ENCODE measurements around the gene TMEM44.

Gene TMEM44

DNA sequence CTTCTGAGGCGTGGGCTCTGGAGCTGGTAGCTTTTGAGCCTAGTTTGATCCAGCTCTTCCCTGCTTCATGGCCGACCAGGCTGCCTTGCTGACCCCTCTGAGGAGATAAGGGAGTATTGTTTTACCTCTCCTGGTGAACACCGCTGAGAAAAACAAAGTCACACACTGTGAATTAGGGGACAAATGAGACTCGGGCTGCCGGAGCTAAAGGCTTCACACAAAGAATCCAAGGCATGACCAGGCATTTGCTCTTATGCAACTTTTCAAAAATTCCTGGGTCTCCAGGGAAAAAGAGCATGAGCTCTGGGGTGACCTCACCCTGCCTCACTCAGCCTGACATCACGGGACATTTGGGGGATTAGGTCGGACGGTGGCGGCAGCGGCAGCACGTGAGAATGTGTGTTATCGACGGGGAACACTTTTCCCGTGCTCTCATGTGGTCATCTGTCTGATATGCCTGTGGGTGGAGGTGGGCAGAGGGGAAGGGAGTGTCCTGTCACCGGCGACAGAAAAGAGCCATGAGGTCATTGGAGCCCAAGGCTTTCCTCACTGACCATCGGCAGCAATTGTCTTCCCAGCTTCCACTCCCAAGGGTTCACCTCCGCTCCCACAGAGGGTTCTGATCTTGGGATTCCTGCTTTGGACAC is 61.0 kb downstream of the TMEM44 start:
- H3K27ac ChIP-seq: no peak overlapping the region
- TF ChIP-seq, protein P1, sequence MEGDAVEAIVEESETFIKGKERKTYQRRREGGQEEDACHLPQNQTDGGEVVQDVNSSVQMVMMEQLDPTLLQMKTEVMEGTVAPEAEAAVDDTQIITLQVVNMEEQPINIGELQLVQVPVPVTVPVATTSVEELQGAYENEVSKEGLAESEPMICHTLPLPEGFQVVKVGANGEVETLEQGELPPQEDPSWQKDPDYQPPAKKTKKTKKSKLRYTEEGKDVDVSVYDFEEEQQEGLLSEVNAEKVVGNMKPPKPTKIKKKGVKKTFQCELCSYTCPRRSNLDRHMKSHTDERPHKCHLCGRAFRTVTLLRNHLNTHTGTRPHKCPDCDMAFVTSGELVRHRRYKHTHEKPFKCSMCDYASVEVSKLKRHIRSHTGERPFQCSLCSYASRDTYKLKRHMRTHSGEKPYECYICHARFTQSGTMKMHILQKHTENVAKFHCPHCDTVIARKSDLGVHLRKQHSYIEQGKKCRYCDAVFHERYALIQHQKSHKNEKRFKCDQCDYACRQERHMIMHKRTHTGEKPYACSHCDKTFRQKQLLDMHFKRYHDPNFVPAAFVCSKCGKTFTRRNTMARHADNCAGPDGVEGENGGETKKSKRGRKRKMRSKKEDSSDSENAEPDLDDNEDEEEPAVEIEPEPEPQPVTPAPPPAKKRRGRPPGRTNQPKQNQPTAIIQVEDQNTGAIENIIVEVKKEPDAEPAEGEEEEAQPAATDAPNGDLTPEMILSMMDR (IDR thresholded peaks at IDR 0.05): no peak
- TF ChIP-seq ZFX (IDR thresholded peaks at IDR 0.05; ENCODE audit: borderline replicate concordance): no peak

DNA sequence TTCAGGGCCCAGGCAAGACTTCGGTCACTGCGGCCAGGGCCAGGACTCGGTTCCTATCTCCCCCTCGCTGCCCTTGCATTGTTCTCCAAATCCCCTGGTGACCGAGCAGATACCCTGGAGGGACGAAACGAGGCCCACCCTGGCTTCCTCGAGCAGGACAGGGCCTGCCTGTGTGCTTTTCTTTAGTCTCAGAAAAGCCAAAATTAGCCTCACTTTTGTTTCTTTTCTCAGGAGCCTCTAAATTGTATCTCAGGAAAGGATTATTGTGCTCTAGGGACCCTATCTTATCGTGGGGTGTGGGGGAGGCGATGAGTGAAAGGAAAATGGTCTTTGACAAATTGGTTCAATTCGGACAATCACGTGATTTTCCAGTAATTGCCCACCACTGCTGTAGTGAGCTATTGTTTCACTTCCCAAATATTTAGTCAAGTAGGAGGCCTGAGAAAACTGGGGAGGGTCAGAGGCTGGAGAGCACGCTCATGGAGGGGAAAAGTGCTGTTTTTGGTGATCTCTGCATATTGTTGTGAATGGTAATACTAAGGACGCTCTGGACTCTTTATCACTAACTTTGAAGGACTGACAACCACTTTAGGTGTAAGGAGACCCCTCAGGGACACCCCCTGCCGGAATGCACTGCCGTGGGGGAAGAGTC is 61.6 kb downstream of the TMEM44 start:
- no peak overlapping the region for H3K27ac ChIP-seq
- TF ChIP-seq ZFX (IDR thresholded peaks at IDR 0.05; ENCODE audit: borderline replicate concordance): no peak
- TF ChIP-seq, protein P1 (IDR thresholded peaks at IDR 0.05): no peak

DNA sequence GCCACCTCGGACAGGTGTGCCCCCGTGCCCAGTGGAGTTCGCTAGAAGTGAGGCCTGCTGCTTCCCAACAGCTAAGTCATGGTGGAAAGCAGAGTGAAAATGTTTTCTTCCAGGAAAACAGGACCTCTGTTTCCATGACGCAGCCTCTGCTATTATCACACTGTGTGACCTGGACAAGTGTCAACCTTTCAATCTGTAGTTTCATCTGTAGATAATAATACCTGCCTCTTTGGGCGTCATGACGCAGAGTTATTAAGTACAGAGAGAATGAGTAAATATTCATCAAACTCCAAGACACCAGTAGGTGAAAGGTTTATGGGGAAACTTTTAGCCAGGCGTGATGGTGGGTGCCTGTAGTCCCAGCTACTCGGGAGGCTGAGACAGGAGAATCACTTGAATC is 62.3 kb downstream of the TMEM44 start:
- no peak overlapping the region for H3K27ac ChIP-seq
- TF ChIP-seq, protein P1 (IDR thresholded peaks at IDR 0.05): no peak

DNA sequence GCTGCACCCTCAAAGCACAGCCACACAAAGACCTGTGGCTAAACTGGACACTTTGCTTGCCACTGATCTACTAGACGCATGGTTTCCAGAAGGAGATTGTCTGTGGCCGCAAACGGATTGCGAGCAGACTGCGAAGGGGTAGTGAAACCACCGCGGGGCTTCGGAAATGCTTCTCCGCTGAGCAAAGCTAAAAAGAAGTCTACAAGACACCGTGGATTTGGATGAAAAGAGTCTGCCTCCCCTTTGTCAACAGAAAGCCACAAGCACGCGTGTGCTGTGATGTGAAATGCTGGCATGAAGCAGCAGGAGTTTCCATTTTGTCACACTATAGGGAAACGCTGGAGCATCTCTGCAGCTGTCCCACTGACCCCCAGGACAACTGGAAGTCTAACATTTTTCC is 63.0 kb downstream of the TMEM44 start:
- no peak overlapping the region for H3K27ac ChIP-seq
- TF ChIP-seq, protein P1 (IDR thresholded peaks at IDR 0.05): no peak
- no peak for TF ChIP-seq ZFX (IDR thresholded peaks at IDR 0.05; ENCODE audit: borderline replicate concordance)

DNA sequence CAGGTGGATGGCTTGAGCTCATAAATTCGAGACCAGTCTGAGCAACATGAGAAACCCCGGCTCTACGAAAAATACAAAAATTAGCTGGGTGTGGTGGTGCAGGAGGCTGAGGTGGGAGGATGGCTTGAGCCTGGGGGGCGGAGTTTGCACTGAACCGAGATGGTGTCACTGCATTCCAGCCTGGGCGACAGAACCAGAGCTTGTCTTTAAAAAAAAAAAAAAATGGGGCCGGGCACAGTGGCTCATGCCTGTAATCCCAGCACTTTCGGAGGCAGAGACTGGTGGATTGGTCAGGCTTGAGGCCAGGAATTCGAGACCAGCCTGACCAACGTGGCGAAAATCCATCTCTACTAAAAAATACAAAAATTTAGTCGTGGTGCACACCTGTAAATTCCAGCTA is 64.0 kb downstream of the TMEM44 start:
- H3K27ac ChIP-seq: no peak overlapping the region
- TF ChIP-seq, protein P1 (IDR thresholded peaks at IDR 0.05): no peak
- no peak for TF ChIP-seq ZFX (IDR thresholded peaks at IDR 0.05; ENCODE audit: borderline replicate concordance)

DNA sequence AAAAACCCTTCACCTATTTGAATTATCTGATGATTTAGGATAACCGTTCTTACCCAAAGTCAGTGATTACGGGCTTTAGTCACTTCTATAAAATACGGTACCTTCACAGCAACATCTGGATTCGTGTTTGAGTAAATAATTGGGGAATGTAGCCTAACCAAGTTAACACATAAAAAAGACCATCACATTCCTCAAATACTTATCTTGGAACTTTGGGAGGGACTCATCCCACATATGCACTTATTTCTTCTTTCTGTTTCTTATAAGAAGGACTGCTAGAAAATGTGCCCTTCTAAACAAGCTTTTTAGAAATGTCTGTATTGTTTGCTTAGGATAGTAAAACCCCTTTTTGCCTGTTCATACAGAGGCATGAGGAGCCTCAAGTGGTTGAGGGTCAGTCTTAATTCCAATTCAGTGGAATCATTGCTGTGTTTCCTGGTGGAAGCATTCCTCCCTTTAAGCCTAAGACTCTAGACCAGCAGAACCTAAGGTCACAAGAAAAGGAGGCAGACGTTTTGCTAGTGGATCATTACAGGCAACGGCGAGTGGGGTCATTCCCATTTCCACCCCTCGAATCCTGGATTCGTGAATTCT is 67.5 kb downstream of the TMEM44 start:
- no peak overlapping the region for H3K27ac ChIP-seq
- TF ChIP-seq, protein P1 (IDR thresholded peaks at IDR 0.05): no peak
- TF ChIP-seq ZFX (IDR thresholded peaks at IDR 0.05; ENCODE audit: borderline replicate concordance): no peak

DNA sequence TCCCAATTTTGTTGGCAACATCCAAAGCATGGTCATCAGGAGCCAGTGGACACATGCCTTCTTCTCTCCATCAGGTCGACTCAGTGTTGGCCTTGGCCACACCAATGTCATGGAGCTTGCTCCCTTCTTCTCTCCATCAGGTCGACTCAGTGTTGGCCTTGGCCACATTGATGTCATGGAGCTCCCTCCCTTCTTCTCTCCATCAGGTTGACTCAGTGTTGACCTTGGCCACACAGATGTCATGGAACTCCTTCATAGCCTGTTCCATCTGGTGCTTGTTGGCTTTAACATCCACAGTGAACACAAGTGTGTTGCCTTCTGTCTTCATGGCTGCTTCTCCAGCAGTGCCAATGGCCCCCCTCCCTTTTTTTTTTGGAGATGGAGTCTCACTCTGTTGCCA is 70.2 kb downstream of the TMEM44 start:
- H3K27ac ChIP-seq: no peak overlapping the region
- TF ChIP-seq, protein P1 (IDR thresholded peaks at IDR 0.05): no peak
- TF ChIP-seq ZFX (IDR thresholded peaks at IDR 0.05; ENCODE audit: borderline replicate concordance): no peak

All from 22Rv1 (cell line).